GM12874 (cell line): ENCODE results near the gene FIGN.

Source experiments
- CTCF ChIP-seq: IDR thresholded peaks from 2 replicates; pipeline ENCODE4 v1.5.1; 2011; ENCODE audit warnings: low read depth, mild to moderate bottlenecking, control low read depth, low read length, moderate library complexity; ENCODE audit not compliant: insufficient read depth

Gene FIGN

GRCh38 chr2:163554864-163555263, 180.9 kb downstream of the FIGN start:
- no peak for TF ChIP-seq CTCF

DNA sequence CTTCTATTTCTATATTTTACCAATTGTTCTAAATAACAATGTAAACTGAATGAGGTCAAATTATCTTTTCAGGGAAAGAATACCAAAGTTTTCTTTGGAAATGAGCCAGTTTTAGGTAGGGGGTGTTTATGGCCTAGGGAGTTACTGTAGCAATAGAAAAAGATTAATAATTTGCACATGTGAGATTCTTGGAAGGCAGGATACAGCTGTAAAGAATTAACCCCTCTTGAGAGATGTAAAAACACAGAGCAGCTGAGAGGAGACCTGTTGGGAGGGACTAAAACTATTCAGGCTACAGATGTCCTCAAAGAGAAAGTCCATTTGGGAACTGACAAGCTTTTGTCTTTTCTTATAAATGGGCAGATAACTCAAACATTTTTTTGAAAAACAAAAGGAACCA, 182.2 kb downstream of the FIGN start:
- no peak for TF ChIP-seq CTCF

DNA sequence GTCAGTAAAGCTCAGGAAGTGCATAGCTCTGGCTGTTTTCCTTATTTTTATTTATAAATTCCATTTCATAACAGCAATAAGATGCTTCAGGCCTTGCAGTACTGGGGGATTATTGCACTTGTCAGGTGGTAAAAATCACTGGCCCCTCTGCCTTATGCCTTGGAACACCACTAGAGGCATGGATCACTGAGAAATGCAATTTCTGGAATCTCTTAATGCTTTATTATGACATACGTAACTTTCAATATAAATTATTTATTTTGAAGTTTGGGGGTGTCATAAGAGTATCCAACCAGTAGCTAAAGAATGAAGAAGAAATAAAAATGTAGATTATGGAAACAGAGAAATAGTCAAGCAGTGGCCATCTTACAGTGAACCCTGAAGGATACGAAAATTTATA, 183.1 kb downstream of the FIGN start:
- no peak for TF ChIP-seq CTCF

DNA sequence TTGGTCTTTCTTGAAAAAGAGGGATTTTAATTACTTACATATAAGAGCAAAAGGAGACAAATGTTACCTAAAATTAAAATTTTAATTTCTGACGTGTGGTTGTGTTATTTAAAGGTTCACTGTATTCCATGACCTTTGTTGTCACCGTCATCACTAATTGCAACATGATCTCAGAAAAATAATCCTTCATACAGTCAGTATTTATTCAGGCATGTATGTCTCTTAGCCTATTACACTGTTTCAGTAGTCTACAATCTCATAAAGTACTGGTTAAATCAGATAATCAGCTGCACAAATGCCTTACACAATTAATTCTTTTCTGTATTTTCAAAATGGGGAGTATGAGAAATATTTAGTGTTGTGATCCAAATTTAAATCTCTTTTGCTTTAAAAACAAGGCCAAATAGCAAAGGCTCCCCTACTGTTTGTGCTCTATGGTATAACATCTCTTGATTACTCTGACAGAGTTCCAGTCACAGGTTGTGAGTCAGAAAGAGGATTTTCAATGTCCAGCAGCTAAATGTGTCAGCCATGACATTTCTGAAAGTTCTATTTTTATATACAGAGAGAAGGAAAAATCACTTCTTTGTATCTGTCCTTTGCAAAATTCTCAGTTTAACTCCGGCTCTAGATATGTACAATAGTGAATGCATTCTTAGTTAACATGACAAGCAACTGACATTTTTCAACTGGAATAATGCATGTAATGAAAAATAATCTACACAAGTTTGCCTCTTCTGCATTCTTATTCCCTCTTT, 184.0 kb downstream of the FIGN start:
- TF ChIP-seq CTCF = no peak

DNA sequence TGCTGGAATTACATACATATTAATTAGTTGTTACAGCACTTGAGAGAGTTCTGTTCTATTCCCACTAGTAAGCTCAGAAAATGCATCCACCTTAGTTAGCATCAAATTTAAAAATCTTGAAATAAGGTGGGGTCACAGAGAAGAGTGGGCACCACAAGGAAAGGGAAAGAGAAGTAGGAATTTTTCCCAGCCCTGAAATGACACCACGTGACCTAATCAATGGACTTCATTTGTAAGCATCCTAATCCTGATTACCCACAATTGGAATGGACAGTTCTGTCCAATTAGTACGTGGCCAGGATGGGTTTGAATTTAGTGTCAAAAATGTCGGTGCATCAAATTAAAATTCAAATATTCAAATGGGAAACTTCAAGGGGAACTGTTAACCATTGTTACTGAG, 186.8 kb downstream of the FIGN start:
- TF ChIP-seq CTCF = no peak
